GM18519 (cell line): ENCODE measurements around the gene ZNF665.
"Not testable (repeated sequence)": the region's sequence is repeated elsewhere in the genome, so short reads cannot be mapped to it uniquely, and the experiment has no call there.

ENCODE experiments used
- ATAC-seq: cut with Tn5 transposase; IDR thresholded peaks from one replicate; pipeline ENCODE4 v1.9.1; 2021; ENCODE audit warnings: mild to moderate bottlenecking, moderate library complexity; ENCODE audit not compliant: unreplicated experiment, low FRiP score

The ZNF665 gene

GRCh38 chr19:53158119-53158656 is 35.0 kb downstream of the ZNF665 start:
- ATAC-seq: no peak

- ATAC-seq: no peak
Measured at GRCh38 chr19:53157626-53158025, 35.5 kb downstream of the ZNF665 start.

- no peak for ATAC-seq
Measured at GRCh38 chr19:53156850-53157249, 36.3 kb downstream of the ZNF665 start.

- no peak for ATAC-seq
Measured at GRCh38 chr19:53147645-53148044, 45.5 kb downstream of the ZNF665 start.

GRCh38 chr19:53140351-53140750 is 52.8 kb downstream of the ZNF665 start:
- no peak for ATAC-seq

GRCh38 chr19:53136432-53136831 is 56.7 kb downstream of the ZNF665 start:
- ATAC-seq: no peak

- ATAC-seq: no peak
Measured at GRCh38 chr19:53132141-53132991, 60.8 kb downstream of the ZNF665 start, which contains the start of gene ZNF415. Gene ZNF415, minus strand, starts transcription at chr19:53132910. Its CDS starts 10,234 bp downstream, at chr19:53122676.

GRCh38 chr19:53131727-53132126 is 61.4 kb downstream of the ZNF665 start:
- no peak for ATAC-seq

GRCh38 chr19:53131085-53131590 is 62.0 kb downstream of the ZNF665 start:
- no peak for ATAC-seq

GRCh38 chr19:53130506-53130905 is 62.7 kb downstream of the ZNF665 start:
- no peak for ATAC-seq

GRCh38 chr19:53126733-53127526 is 66.2 kb downstream of the ZNF665 start:
- ATAC-seq: not testable (repeated sequence)

- no peak for ATAC-seq
Measured at GRCh38 chr19:53123400-53123799, 69.8 kb downstream of the ZNF665 start.
